Measurements from ENCODE around the gene AMPD2. TPM values are rescaled to one million over a fixed set of nuclear protein-coding genes. Genes with fewer than 3 reads are reported as not detected.

AMPD2 gene
- total and polyA plus RNA-seq, 4 donors = 54.3 to 113 (median 78.4) TPM

- no peak for DNase-seq (ENCODE audit: low read depth in 4 of 6, low spot score in 6 of 6)
- Histone ChIP-seq H3K9me3 (ENCODE audit: control insufficient read depth, insufficient read depth, low read length) (no peaks in the 10 kb centered on the region), H3K27ac (ENCODE audit: low read depth, low read length) (no peak overlapping the region), H3K36me3 (ENCODE audit: control insufficient read depth, insufficient read depth, low read length) (peaks cover 36% of the 10 kb centered on the region), H3K4me1 (ENCODE audit: control insufficient read depth, insufficient read depth, low read length) (peaks cover 24% of the 10 kb centered on the region), H3K4me3 (ENCODE audit: low read depth, low read length) (no peak overlapping the region), H3K27me3 (ENCODE audit: control insufficient read depth, insufficient read depth, low read length) (no peaks in the 10 kb centered on the region)
- WGBS (ENCODE audit: insufficient coverage) = 87% methylated on average over 2 of the region's 13 CpGs
These were observed 15.4 kb downstream of the AMPD2 start for GRCh38 chr1:109634771-109635750.

GRCh38 chr1:109635862-109636200 lies 16.2 kb downstream of the AMPD2 start:
- peaks cover 32% of the 10 kb centered on the region for H3K4me1 ChIP-seq (ENCODE audit: control insufficient read depth, insufficient read depth, low read length)
- H3K9me3 ChIP-seq (ENCODE audit: control insufficient read depth, insufficient read depth, low read length) = no peaks in the 10 kb centered on the region
- DNase-seq (ENCODE audit: low read depth in 4 of 6, low spot score in 6 of 6) = no peak
- 69% methylated on average over 2 of the region's 2 CpGs for WGBS (ENCODE audit: insufficient coverage)
- H3K36me3 ChIP-seq (ENCODE audit: control insufficient read depth, insufficient read depth, low read length) = peaks cover 29% of the 10 kb centered on the region
- H3K27ac ChIP-seq (ENCODE audit: low read depth, low read length) = no peak overlapping the region
- no peaks in the 10 kb centered on the region for H3K27me3 ChIP-seq (ENCODE audit: control insufficient read depth, insufficient read depth, low read length)
- no peak overlapping the region for H3K4me3 ChIP-seq (ENCODE audit: low read depth, low read length)

GRCh38 chr1:109636201-109636952 lies 16.7 kb downstream of the AMPD2 start:
- no peak for DNase-seq (ENCODE audit: low read depth in 4 of 6, low spot score in 6 of 6)
- 63% methylated on average over 4 of the region's 9 CpGs for WGBS (ENCODE audit: insufficient coverage)
- Histone ChIP-seq H3K9me3 (ENCODE audit: control insufficient read depth, insufficient read depth, low read length) (no peaks in the 10 kb centered on the region), H3K27me3 (ENCODE audit: control insufficient read depth, insufficient read depth, low read length) (no peaks in the 10 kb centered on the region), H3K36me3 (ENCODE audit: control insufficient read depth, insufficient read depth, low read length) (peaks cover 23% of the 10 kb centered on the region), H3K4me1 (ENCODE audit: control insufficient read depth, insufficient read depth, low read length) (peaks cover 31% of the 10 kb centered on the region), H3K27ac (ENCODE audit: low read depth, low read length) (no peak overlapping the region), H3K4me3 (ENCODE audit: low read depth, low read length) (no peak overlapping the region)

- Histone ChIP-seq H3K9me3 (ENCODE audit: control insufficient read depth, insufficient read depth, low read length) (no peaks in the 10 kb centered on the region), H3K36me3 (ENCODE audit: control insufficient read depth, insufficient read depth, low read length) (peaks cover 14% of the 10 kb centered on the region), H3K27me3 (ENCODE audit: control insufficient read depth, insufficient read depth, low read length) (no peaks in the 10 kb centered on the region), H3K27ac (ENCODE audit: low read depth, low read length) (no peak overlapping the region), H3K4me1 (ENCODE audit: control insufficient read depth, insufficient read depth, low read length) (peaks cover 20% of the 10 kb centered on the region), H3K4me3 (ENCODE audit: low read depth, low read length) (no peak overlapping the region)
- no peak for DNase-seq (ENCODE audit: low read depth in 4 of 6, low spot score in 6 of 6)
- WGBS (ENCODE audit: insufficient coverage) = 100% methylated on average over 2 of the region's 7 CpGs
These were observed 17.8 kb downstream of the AMPD2 start for GRCh38 chr1:109637446-109637845.

GRCh38 chr1:109639063-109639840 lies 19.6 kb downstream of the AMPD2 start:
- Histone ChIP-seq H3K4me3 (ENCODE audit: low read depth, low read length) (no peak overlapping the region), H3K27ac (ENCODE audit: low read depth, low read length) (no peak overlapping the region), H3K4me1 (ENCODE audit: control insufficient read depth, insufficient read depth, low read length) (peaks cover 21% of the 10 kb centered on the region), H3K36me3 (ENCODE audit: control insufficient read depth, insufficient read depth, low read length) (peaks cover 8% of the 10 kb centered on the region), H3K27me3 (ENCODE audit: control insufficient read depth, insufficient read depth, low read length) (peaks cover 3% of the 10 kb centered on the region), H3K9me3 (ENCODE audit: control insufficient read depth, insufficient read depth, low read length) (no peaks in the 10 kb centered on the region)
- WGBS (ENCODE audit: insufficient coverage) = 84% methylated on average over 5 of the region's 9 CpGs
- no peak for DNase-seq (ENCODE audit: low read depth in 4 of 6, low spot score in 6 of 6)

GRCh38 chr1:109639841-109640184 lies 20.2 kb downstream of the AMPD2 start:
- no peak overlapping the region for H3K4me3 ChIP-seq (ENCODE audit: low read depth, low read length)
- H3K4me1 ChIP-seq (ENCODE audit: control insufficient read depth, insufficient read depth, low read length) = peaks cover 21% of the 10 kb centered on the region
- H3K27me3 ChIP-seq (ENCODE audit: control insufficient read depth, insufficient read depth, low read length) = peaks cover 3% of the 10 kb centered on the region
- 42% methylated on average over 3 of the region's 6 CpGs for WGBS (ENCODE audit: insufficient coverage)
- no peak for DNase-seq (ENCODE audit: low read depth in 4 of 6, low spot score in 6 of 6)
- no peaks in the 10 kb centered on the region for H3K9me3 ChIP-seq (ENCODE audit: control insufficient read depth, insufficient read depth, low read length)
- H3K27ac ChIP-seq (ENCODE audit: low read depth, low read length) = no peak overlapping the region
- peaks cover 7% of the 10 kb centered on the region for H3K36me3 ChIP-seq (ENCODE audit: control insufficient read depth, insufficient read depth, low read length)

GRCh38 chr1:109640285-109640865 lies 20.7 kb downstream of the AMPD2 start:
- peak in 2 of 6 donors; percentile 74 to 77 for DNase-seq (ENCODE audit: low read depth in 4 of 6, low spot score in 6 of 6)
- no peak overlapping the region for H3K27ac ChIP-seq (ENCODE audit: low read depth, low read length)
- 56% methylated on average over 5 of the region's 5 CpGs for WGBS (ENCODE audit: insufficient coverage)
- H3K4me3 ChIP-seq (ENCODE audit: low read depth, low read length) = no peak overlapping the region
- peaks cover 21% of the 10 kb centered on the region for H3K4me1 ChIP-seq (ENCODE audit: control insufficient read depth, insufficient read depth, low read length)
- no peaks in the 10 kb centered on the region for H3K9me3 ChIP-seq (ENCODE audit: control insufficient read depth, insufficient read depth, low read length)
- peaks cover 4% of the 10 kb centered on the region for H3K36me3 ChIP-seq (ENCODE audit: control insufficient read depth, insufficient read depth, low read length)
- peaks cover 3% of the 10 kb centered on the region for H3K27me3 ChIP-seq (ENCODE audit: control insufficient read depth, insufficient read depth, low read length)

- H3K4me1 ChIP-seq (ENCODE audit: control insufficient read depth, insufficient read depth, low read length) = peaks cover 21% of the 10 kb centered on the region
- H3K27ac ChIP-seq (ENCODE audit: low read depth, low read length) = no peak overlapping the region
- DNase-seq (ENCODE audit: low read depth in 4 of 6, low spot score in 6 of 6) = no peak
- peaks cover 4% of the 10 kb centered on the region for H3K36me3 ChIP-seq (ENCODE audit: control insufficient read depth, insufficient read depth, low read length)
- H3K4me3 ChIP-seq (ENCODE audit: low read depth, low read length) = no peak overlapping the region
- H3K9me3 ChIP-seq (ENCODE audit: control insufficient read depth, insufficient read depth, low read length) = no peaks in the 10 kb centered on the region
- WGBS (ENCODE audit: insufficient coverage) = 93% methylated on average over 2 of the region's 2 CpGs
- H3K27me3 ChIP-seq (ENCODE audit: control insufficient read depth, insufficient read depth, low read length) = peaks cover 3% of the 10 kb centered on the region
These were observed 21.6 kb downstream of the AMPD2 start for GRCh38 chr1:109641078-109641740.

GRCh38 chr1:109641861-109642260 lies 22.2 kb downstream of the AMPD2 start:
- WGBS (ENCODE audit: insufficient coverage) = no CpG with 5 or more reads among the region's 2 CpGs
- no peak overlapping the region for H3K4me3 ChIP-seq (ENCODE audit: low read depth, low read length)

More at GRCh38 chr1:109641861-109642260, 22.2 kb downstream of the AMPD2 start:
- H3K9me3 ChIP-seq (ENCODE audit: control insufficient read depth, insufficient read depth, low read length) = no peaks in the 10 kb centered on the region
- H3K36me3 ChIP-seq (ENCODE audit: control insufficient read depth, insufficient read depth, low read length) = peaks cover 4% of the 10 kb centered on the region
- peaks cover 21% of the 10 kb centered on the region for H3K4me1 ChIP-seq (ENCODE audit: control insufficient read depth, insufficient read depth, low read length)
- H3K27ac ChIP-seq (ENCODE audit: low read depth, low read length) = no peak overlapping the region
- DNase-seq (ENCODE audit: low read depth in 4 of 6, low spot score in 6 of 6) = no peak
- H3K27me3 ChIP-seq (ENCODE audit: control insufficient read depth, insufficient read depth, low read length) = peaks cover 3% of the 10 kb centered on the region

All from spinal cord (tissue), 10 donors.